Measurements from ENCODE around the gene SACM1L. TPM values are rescaled to one million over a fixed set of nuclear protein-coding genes. Genes with fewer than 3 reads are reported as not detected.

Gene SACM1L
- polyA plus RNA-seq, 1 donor, result 73.3 TPM

DNA sequence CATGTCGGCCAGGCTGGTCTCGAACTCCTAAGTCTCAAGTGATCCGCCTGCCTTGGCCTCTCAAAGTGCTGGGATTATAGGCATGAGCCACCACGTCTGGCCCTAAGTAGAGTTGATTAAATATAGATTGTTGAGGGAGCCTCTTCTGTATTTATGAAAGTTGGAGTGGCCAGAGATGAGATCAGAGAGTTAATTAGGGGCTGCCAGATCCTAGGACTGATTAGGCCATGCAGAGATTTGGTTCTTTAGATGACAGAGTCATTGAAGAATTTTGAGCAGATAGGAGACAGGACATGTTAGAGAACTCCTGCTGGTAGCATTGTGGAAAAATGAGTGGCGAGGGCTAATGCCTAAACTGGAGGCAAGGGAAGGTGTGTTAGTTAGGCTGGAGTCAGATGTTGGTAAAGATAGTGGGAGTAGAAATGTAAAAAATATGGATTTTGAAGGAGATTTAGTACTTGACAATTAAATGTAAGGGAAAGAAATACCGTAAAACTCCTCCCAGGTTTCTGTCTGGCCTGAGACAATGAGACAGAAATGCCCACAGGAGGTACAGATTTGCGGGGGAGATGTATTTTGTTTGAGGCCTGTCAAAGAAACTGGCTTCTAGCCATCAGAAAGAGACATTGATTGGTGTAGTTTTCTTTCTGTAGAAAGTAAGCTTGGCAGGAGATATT lies 23.4 kb downstream of the SACM1L start:
- no peak overlapping the region for H3K27ac ChIP-seq (ENCODE audit: low read length)
- no peaks in the 10 kb centered on the region for H3K27me3 ChIP-seq (ENCODE audit: control insufficient read depth, insufficient read depth, low read length)
- H3K36me3 ChIP-seq (ENCODE audit: control insufficient read depth, insufficient read depth, low read length), result peaks cover 57% of the 10 kb centered on the region
- no peaks in the 10 kb centered on the region for H3K4me1 ChIP-seq (ENCODE audit: control insufficient read depth, insufficient read depth, low read length)
- H3K9me3 ChIP-seq (ENCODE audit: control insufficient read depth, low read depth, low read length), result no peaks in the 10 kb centered on the region
- 100% methylated on average over 1 of the region's 7 CpGs for WGBS (ENCODE audit: insufficient coverage, low lambda C conversion rate)
- DNase-seq, result no peak
- H3K4me3 ChIP-seq (ENCODE audit: low read length), result no peak overlapping the region

GRCh38 chr3:45715945-45716344 lies 26.7 kb downstream of the SACM1L start:
- Histone ChIP-seq H3K27ac (ENCODE audit: low read length) (no peak overlapping the region), H3K4me1 (ENCODE audit: control insufficient read depth, insufficient read depth, low read length) (no peaks in the 10 kb centered on the region), H3K27me3 (ENCODE audit: control insufficient read depth, insufficient read depth, low read length) (no peaks in the 10 kb centered on the region), H3K36me3 (ENCODE audit: control insufficient read depth, insufficient read depth, low read length) (peaks cover 44% of the 10 kb centered on the region), H3K4me3 (ENCODE audit: low read length) (no peak overlapping the region), H3K9me3 (ENCODE audit: control insufficient read depth, low read depth, low read length) (no peaks in the 10 kb centered on the region)
- WGBS (ENCODE audit: insufficient coverage, low lambda C conversion rate), result no CpG with 5 or more reads among the region's 2 CpGs
- DNase-seq, result no peak

- Histone ChIP-seq H3K36me3 (ENCODE audit: control insufficient read depth, insufficient read depth, low read length) (peaks cover 40% of the 10 kb centered on the region), H3K4me1 (ENCODE audit: control insufficient read depth, insufficient read depth, low read length) (no peaks in the 10 kb centered on the region), H3K9me3 (ENCODE audit: control insufficient read depth, low read depth, low read length) (no peaks in the 10 kb centered on the region), H3K4me3 (ENCODE audit: low read length) (no peak overlapping the region), H3K27ac (ENCODE audit: low read length) (no peak overlapping the region), H3K27me3 (ENCODE audit: control insufficient read depth, insufficient read depth, low read length) (no peaks in the 10 kb centered on the region)
- no peak for DNase-seq
- WGBS (ENCODE audit: insufficient coverage, low lambda C conversion rate), result 100% methylated on average over 1 of the region's 3 CpGs
These were observed 27.7 kb downstream of the SACM1L start for GRCh38 chr3:45716790-45717336.

GRCh38 chr3:45719655-45720487 lies 30.7 kb downstream of the SACM1L start:
- DNase-seq, result no peak
- Histone ChIP-seq H3K36me3 (ENCODE audit: control insufficient read depth, insufficient read depth, low read length) (peaks cover 38% of the 10 kb centered on the region), H3K27ac (ENCODE audit: low read length) (no peak overlapping the region), H3K27me3 (ENCODE audit: control insufficient read depth, insufficient read depth, low read length) (no peaks in the 10 kb centered on the region), H3K9me3 (ENCODE audit: control insufficient read depth, low read depth, low read length) (no peaks in the 10 kb centered on the region), H3K4me1 (ENCODE audit: control insufficient read depth, insufficient read depth, low read length) (no peaks in the 10 kb centered on the region), H3K4me3 (ENCODE audit: low read length) (no peak overlapping the region)
- WGBS (ENCODE audit: insufficient coverage, low lambda C conversion rate), result 83% methylated on average over 1 of the region's 3 CpGs

DNA sequence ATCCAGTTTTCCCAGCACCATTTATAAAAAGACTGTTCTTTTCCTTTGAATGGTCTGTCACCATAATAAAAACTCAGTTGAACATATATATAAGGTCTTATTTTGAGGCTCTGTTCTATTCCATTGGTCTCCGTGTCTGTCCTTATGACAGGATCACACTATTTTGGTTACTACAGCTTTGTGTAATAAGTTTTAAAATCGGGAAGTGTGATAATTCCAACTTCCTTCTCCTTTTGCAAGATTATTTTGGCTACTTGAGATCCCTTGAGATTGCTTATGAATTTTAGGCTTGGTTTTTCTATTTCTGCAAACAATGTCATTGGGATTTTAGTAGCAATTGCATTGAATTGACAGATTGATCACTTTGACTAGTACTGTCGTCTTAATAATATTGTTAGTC lies 35.7 kb downstream of the SACM1L start:
- Histone ChIP-seq H3K4me1 (ENCODE audit: control insufficient read depth, insufficient read depth, low read length) (no peaks in the 10 kb centered on the region), H3K9me3 (ENCODE audit: control insufficient read depth, low read depth, low read length) (no peaks in the 10 kb centered on the region), H3K27ac (ENCODE audit: low read length) (no peak overlapping the region), H3K27me3 (ENCODE audit: control insufficient read depth, insufficient read depth, low read length) (no peaks in the 10 kb centered on the region), H3K36me3 (ENCODE audit: control insufficient read depth, insufficient read depth, low read length) (peaks cover 27% of the 10 kb centered on the region), H3K4me3 (ENCODE audit: low read length) (no peak overlapping the region)
- WGBS (ENCODE audit: insufficient coverage, low lambda C conversion rate), result 100% methylated on average over 1 of the region's 3 CpGs
- DNase-seq, result no peak

- DNase-seq, result no peak
- no CpG with 5 or more reads among the region's 2 CpGs for whole genome bisulfite sequencing (ENCODE audit: insufficient coverage, low lambda C conversion rate)
- Histone ChIP-seq H3K36me3 (ENCODE audit: control insufficient read depth, insufficient read depth, low read length) (peaks cover 44% of the 10 kb centered on the region), H3K4me3 (ENCODE audit: low read length) (no peak overlapping the region), H3K4me1 (ENCODE audit: control insufficient read depth, insufficient read depth, low read length) (no peaks in the 10 kb centered on the region), H3K9me3 (ENCODE audit: control insufficient read depth, low read depth, low read length) (no peaks in the 10 kb centered on the region), H3K27me3 (ENCODE audit: control insufficient read depth, insufficient read depth, low read length) (no peaks in the 10 kb centered on the region), H3K27ac (ENCODE audit: low read length) (no peak overlapping the region)
These were observed 40.4 kb downstream of the SACM1L start for GRCh38 chr3:45729614-45730013.

DNA sequence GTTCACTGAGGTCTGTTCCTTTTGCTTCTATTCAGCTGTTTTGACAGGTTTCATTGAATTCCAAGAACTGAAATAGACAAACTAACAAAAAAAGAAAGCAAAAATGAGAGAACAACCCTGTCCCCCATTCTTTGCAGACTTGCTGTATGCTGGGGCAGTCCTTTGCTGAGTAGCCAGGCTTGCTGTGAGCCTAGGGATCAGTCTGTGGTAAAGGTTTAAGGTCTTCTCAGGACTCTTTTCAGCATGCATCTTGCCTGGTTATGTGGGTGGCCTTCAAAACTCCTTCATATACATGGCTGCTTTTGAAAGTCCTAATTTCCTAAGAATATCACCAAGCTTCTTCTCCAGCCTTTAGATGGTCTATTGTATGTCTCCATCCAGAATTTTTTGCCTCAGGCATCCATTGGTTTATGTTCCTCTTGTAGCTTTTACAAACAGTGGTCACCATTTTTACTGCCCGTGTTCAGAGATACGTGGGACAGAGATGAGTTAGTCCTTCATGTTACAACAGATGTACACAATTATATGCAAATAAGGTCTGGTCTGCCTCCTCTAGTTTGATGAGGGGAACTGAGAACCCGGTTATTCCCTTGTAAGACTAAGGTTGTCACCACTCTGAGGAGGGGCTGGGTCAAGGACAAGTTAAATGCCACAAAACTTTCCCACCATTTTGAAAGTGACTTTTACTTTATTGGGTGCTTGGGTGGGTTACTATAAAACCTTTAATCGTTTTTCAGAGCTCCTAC lies 41.4 kb downstream of the SACM1L start:
- Histone ChIP-seq H3K4me1 (ENCODE audit: control insufficient read depth, insufficient read depth, low read length) (no peaks in the 10 kb centered on the region), H3K9me3 (ENCODE audit: control insufficient read depth, low read depth, low read length) (no peaks in the 10 kb centered on the region), H3K36me3 (ENCODE audit: control insufficient read depth, insufficient read depth, low read length) (peaks cover 53% of the 10 kb centered on the region), H3K27ac (ENCODE audit: low read length) (no peak overlapping the region), H3K27me3 (ENCODE audit: control insufficient read depth, insufficient read depth, low read length) (no peaks in the 10 kb centered on the region), H3K4me3 (ENCODE audit: low read length) (no peak overlapping the region)
- 100% methylated on average over 1 of the region's 4 CpGs for WGBS (ENCODE audit: insufficient coverage, low lambda C conversion rate)
- no peak for DNase-seq

DNA sequence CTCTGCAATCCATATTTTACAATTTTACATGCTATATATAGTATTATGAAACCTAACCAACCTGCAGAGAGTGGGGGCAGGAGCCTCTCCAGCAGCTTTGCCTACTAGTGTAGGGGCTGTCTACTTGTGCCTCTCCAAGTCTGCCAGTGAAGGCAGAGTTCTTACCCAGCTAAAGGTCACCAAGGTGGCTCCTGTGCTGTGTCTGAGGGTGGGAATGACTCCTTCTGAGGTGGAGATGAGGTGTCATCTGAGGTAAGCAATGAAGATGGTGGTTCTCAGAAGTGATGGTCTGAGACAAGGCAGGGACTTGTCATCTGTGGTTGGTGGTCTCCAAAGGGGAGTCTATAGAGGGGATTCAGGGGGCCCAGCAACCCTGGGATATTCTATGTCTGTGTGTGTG lies 47.5 kb downstream of the SACM1L start:
- H3K4me1 ChIP-seq (ENCODE audit: control insufficient read depth, insufficient read depth, low read length), result peaks cover 10% of the 10 kb centered on the region
- no peaks in the 10 kb centered on the region for H3K27me3 ChIP-seq (ENCODE audit: control insufficient read depth, insufficient read depth, low read length)
- no peak for DNase-seq
- no peaks in the 10 kb centered on the region for H3K9me3 ChIP-seq (ENCODE audit: control insufficient read depth, low read depth, low read length)
- H3K36me3 ChIP-seq (ENCODE audit: control insufficient read depth, insufficient read depth, low read length), result peaks cover 74% of the 10 kb centered on the region
- no peak overlapping the region for H3K4me3 ChIP-seq (ENCODE audit: low read length)
- H3K27ac ChIP-seq (ENCODE audit: low read length), result no peak overlapping the region

GRCh38 chr3:45737234-45737633 lies 48.0 kb downstream of the SACM1L start:
- H3K27ac ChIP-seq (ENCODE audit: low read length), result no peak overlapping the region
- H3K36me3 ChIP-seq (ENCODE audit: control insufficient read depth, insufficient read depth, low read length), result peaks cover 74% of the 10 kb centered on the region
- WGBS (ENCODE audit: insufficient coverage, low lambda C conversion rate), result no CpG with 5 or more reads among the region's 2 CpGs
- H3K4me3 ChIP-seq (ENCODE audit: low read length), result no peak overlapping the region
- no peaks in the 10 kb centered on the region for H3K9me3 ChIP-seq (ENCODE audit: control insufficient read depth, low read depth, low read length)
- H3K4me1 ChIP-seq (ENCODE audit: control insufficient read depth, insufficient read depth, low read length), result peaks cover 15% of the 10 kb centered on the region
- H3K27me3 ChIP-seq (ENCODE audit: control insufficient read depth, insufficient read depth, low read length), result no peaks in the 10 kb centered on the region
- DNase-seq, result no peak

- H3K36me3 ChIP-seq (ENCODE audit: control insufficient read depth, insufficient read depth, low read length), result peaks cover 64% of the 10 kb centered on the region
- H3K27me3 ChIP-seq (ENCODE audit: control insufficient read depth, insufficient read depth, low read length), result no peaks in the 10 kb centered on the region
- DNase-seq, result no peak
- peaks cover 22% of the 10 kb centered on the region for H3K4me1 ChIP-seq (ENCODE audit: control insufficient read depth, insufficient read depth, low read length)
- WGBS (ENCODE audit: insufficient coverage, low lambda C conversion rate), result no CpG with 5 or more reads among the region's 2 CpGs
- H3K27ac ChIP-seq (ENCODE audit: low read length), result no peak overlapping the region
- no peaks in the 10 kb centered on the region for H3K9me3 ChIP-seq (ENCODE audit: control insufficient read depth, low read depth, low read length)
- H3K4me3 ChIP-seq (ENCODE audit: low read length), result no peak overlapping the region
These were observed 50.8 kb downstream of the SACM1L start for GRCh38 chr3:45739991-45740390.

All from large intestine (tissue), 3 donors.